Natural killer cell (primary cell): ENCODE results near the gene DMAC2L. TPM values are rescaled to one million over a fixed set of nuclear protein-coding genes. Genes with fewer than 3 reads are reported as not detected.
A peak's percentile ranks its signal among the peaks of the same experiment; 100 is the strongest.
"Not testable (repeated sequence)": the region's sequence is repeated elsewhere in the genome, so short reads cannot be mapped to it uniquely, and the experiment has no call there.

Experiments used
- ATAC-seq, 3 donors: fragments of 150-1000 bp in 2 of 3; fragments of 200-7000 bp in 1 of 3; cut with Tn5 transposase; 1 replicate in 1 of 3; 2 replicates in 2 of 3; pipeline ENCODE4 v1.10.0; 2021; ENCODE audit warnings: mild to moderate bottlenecking in 2 of 3, moderate library complexity in 2 of 3
- DNase-seq, 2 donors: peaks; one replicate each; pipeline versions ENCODE4 v3.0.0 to v3.0.0-alpha.2; 2013 to 2021; ENCODE audit warnings: mixed read lengths in 1 of 2
- H3K27ac ChIP-seq: one replicate; pipeline ENCODE4 v1.5.1; 2013; ENCODE audit warnings: mild to moderate bottlenecking, low read length
- H3K27me3 ChIP-seq: one replicate; pipeline ENCODE4 v1.6.1; 2013; ENCODE audit warnings: low read length; ENCODE audit not compliant: control insufficient read depth, insufficient read depth
- H3K36me3 ChIP-seq: one replicate; pipeline ENCODE4 v1.6.1; 2013; ENCODE audit warnings: low read length; ENCODE audit not compliant: control insufficient read depth, insufficient read depth
- H3K4me1 ChIP-seq: one replicate; pipeline ENCODE4 v1.6.1; 2013; ENCODE audit warnings: low read length; ENCODE audit not compliant: control insufficient read depth, insufficient read depth
- H3K4me3 ChIP-seq: one replicate; pipeline ENCODE4 v1.5.1; 2013; ENCODE audit warnings: low read length
- H3K9me3 ChIP-seq: one replicate; pipeline ENCODE4 v1.6.1; 2013; ENCODE audit warnings: low read length; ENCODE audit not compliant: control insufficient read depth, insufficient read depth
- H3K27ac Mint-ChIP-seq, 2 donors: one replicate each; pipeline ENCODE4 v1.8.0; 2022; ENCODE audit warnings: mild to moderate bottlenecking in 2 of 2, mixed read lengths in 2 of 2, moderate library complexity in 1 of 2
- H3K27me3 Mint-ChIP-seq, 2 donors: one replicate each; pipeline ENCODE4 v1.8.0; 2022; ENCODE audit warnings: low read depth in 2 of 2, mixed read lengths in 2 of 2
- H3K36me3 Mint-ChIP-seq: one replicate; pipeline ENCODE4 v1.8.0; 2022; ENCODE audit warnings: mixed read lengths
- H3K4me1 Mint-ChIP-seq, 2 donors: one replicate each; pipeline ENCODE4 v1.8.0; 2022; ENCODE audit warnings: mixed read lengths in 2 of 2
- H3K4me3 Mint-ChIP-seq: one replicate; pipeline ENCODE4 v1.8.0; 2022; ENCODE audit warnings: mild to moderate bottlenecking, moderate library complexity, mixed read lengths
- H3K9me3 Mint-ChIP-seq, 2 donors: one replicate each; pipeline ENCODE4 v1.8.0; 2022; ENCODE audit warnings: mixed read lengths in 2 of 2
- WGBS: methylation state at CpG from one replicate; pipeline ENCODE4 v1.1.7; 2013; ENCODE audit warnings: missing lambda C conversion rate; ENCODE audit not compliant: insufficient coverage; 5-methylcytosine and 5-hydroxymethylcytosine counted together
- intact Hi-C: fragments of 100-400 bp; cut with micrococcal nuclease; formaldehyde crosslinking; loops from one replicate; pipeline ENCODE4 v1.14.2; 2022
- total RNA-seq, 4 donors: library from RNA; stranded (reverse); fragments of 120-200 nt in 1 of 4; gene quantifications; one replicate each; pipeline versions ENCODE4 v1.2.3 to v1.2.4, GENCODE V29; 2013 to 2022
- TF ChIP-seq, protein P1 (sequence below): fragments of 200-600 bp; IDR thresholded peaks from one replicate; pipeline ENCODE4 v1.8.0; 2022; ENCODE audit warnings: antibody characterized with exemption

DMAC2L gene
- total RNA-seq, 3 donors from 2014 or later (not counting 1 experiment from before 2014, with no cell fraction given) = 24.7 to 28.7 (median 25.0) TPM

DNA sequence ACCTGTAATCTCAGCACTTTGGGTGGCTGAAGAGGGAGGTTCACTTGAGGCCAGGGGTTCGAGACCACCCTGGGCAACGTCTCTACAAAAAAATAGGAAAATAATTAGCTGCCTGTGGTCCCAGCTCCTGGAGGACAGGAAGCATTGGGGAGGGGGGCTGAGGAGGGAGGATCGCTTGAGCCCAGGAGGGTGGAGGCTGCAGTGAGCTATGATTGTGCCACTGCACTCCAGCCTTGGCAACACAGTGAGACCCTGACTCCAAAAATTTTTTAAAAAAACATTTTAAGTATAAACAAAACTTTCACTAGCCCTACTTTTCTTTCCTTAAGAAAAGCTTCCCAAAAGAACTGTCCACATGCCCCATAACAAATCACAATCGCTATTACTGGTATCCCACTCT is 1.7 kb upstream of the DMAC2L start:
- TF ChIP-seq, protein P1, sequence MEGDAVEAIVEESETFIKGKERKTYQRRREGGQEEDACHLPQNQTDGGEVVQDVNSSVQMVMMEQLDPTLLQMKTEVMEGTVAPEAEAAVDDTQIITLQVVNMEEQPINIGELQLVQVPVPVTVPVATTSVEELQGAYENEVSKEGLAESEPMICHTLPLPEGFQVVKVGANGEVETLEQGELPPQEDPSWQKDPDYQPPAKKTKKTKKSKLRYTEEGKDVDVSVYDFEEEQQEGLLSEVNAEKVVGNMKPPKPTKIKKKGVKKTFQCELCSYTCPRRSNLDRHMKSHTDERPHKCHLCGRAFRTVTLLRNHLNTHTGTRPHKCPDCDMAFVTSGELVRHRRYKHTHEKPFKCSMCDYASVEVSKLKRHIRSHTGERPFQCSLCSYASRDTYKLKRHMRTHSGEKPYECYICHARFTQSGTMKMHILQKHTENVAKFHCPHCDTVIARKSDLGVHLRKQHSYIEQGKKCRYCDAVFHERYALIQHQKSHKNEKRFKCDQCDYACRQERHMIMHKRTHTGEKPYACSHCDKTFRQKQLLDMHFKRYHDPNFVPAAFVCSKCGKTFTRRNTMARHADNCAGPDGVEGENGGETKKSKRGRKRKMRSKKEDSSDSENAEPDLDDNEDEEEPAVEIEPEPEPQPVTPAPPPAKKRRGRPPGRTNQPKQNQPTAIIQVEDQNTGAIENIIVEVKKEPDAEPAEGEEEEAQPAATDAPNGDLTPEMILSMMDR = no peak
- H3K4me1 Mint-ChIP-seq = peaks cover 27 to 32% of the 10 kb centered on the region in 2 donors
- ATAC-seq (no peak), DNase-seq (no peak)
- Histone ChIP-seq H3K27me3 (no peaks in the 10 kb centered on the region), H3K36me3 (no peaks in the 10 kb centered on the region), H3K4me3 (no peak overlapping the region), H3K27ac (no peak overlapping the region), H3K4me1 (peaks cover 18% of the 10 kb centered on the region), H3K9me3 (no peaks in the 10 kb centered on the region)
- no peak overlapping the region for H3K27ac Mint-ChIP-seq
- H3K9me3 Mint-ChIP-seq = no peaks in the 10 kb centered on the region
- H3K27me3 Mint-ChIP-seq = no peaks in the 10 kb centered on the region
- intact Hi-C loops = loop anchor here (5.0 to 10.0 kb wide), 3 partner anchors 78 to 686 kb away; partner anchors contain the start of genes MGAT2, RPL36AL and SOS2
- H3K4me3 Mint-ChIP-seq = peak overlapping the region; percentile 47
- WGBS = 98% methylated on average over 4 of the region's 4 CpGs
- no peaks in the 10 kb centered on the region for H3K36me3 Mint-ChIP-seq

DNA sequence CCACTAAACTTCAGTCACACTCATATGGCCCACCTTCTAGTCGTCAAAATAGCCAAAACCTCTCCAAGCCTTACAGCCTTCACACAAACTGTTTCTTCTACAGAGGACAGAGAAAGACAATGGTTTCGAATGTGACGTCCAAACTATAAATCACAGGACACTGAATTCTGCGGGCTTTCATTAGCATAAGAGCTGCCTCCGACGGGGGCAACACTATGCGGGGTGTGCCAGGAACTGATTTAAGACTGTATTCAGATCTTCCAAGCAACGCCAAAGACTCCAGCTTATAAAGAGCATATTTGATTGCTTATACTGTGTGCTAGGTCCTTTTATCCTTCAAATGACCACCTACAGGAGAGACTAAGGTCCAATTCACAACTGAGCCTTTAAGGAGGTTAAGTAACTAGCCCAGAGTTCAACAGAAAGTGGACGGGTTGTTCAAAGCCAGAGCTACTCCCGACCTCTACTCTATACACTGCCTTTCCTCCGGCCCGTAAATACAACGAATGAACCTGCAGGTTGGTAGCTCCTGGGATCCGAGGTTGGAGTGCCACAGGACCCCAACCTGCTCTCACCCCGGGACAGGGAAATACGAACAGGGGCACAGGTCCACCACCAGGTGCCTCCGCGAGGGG is 670 bp upstream of the DMAC2L start:
- Histone ChIP-seq H3K9me3 (no peaks in the 10 kb centered on the region), H3K27me3 (no peaks in the 10 kb centered on the region), H3K36me3 (no peaks in the 10 kb centered on the region), H3K27ac (peak overlapping the region; percentile 89), H3K4me3 (peak overlapping the region; percentile 84), H3K4me1 (peaks cover 18% of the 10 kb centered on the region)
- no peaks in the 10 kb centered on the region for H3K27me3 Mint-ChIP-seq
- WGBS = 6% methylated on average over 18 of the region's 18 CpGs
- no peak for ATAC-seq
- peaks cover 27 to 39% of the 10 kb centered on the region in 2 donors for H3K4me1 Mint-ChIP-seq
- TF ChIP-seq, protein P1 = no peak
- H3K9me3 Mint-ChIP-seq = no peaks in the 10 kb centered on the region
- intact Hi-C loops = loop anchor here (5.0 to 10.0 kb wide), 3 partner anchors 79 to 687 kb away; partner anchors contain the start of genes MGAT2, RPL36AL and SOS2
- no peaks in the 10 kb centered on the region for H3K36me3 Mint-ChIP-seq
- H3K27ac Mint-ChIP-seq = peak overlapping the region; percentile 94 to 95
- H3K4me3 Mint-ChIP-seq = peak overlapping the region; percentile 94
- DNase-seq = no peak

DNA sequence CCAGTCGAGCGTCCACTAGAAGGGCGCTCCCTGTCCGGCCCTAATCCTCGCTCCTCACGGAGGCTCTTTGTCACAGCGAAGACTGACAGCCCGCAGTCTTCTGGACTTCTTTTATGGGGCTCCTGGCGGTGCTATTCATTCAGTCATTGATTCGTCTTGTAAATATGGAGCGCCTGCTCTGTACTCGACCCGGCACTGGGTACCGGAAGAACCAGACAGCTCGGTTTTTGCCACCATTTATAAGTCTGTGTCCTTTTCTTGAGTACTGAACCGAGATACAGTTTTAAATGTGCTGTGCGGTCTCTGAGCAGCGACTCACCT is 570 bp downstream of the DMAC2L start:
- Histone ChIP-seq H3K4me3 (peak overlapping the region; percentile 84), H3K4me1 (peaks cover 18% of the 10 kb centered on the region), H3K27ac (peak overlapping the region; percentile 89), H3K27me3 (no peaks in the 10 kb centered on the region), H3K9me3 (no peaks in the 10 kb centered on the region), H3K36me3 (no peaks in the 10 kb centered on the region)
- DNase-seq (peak in 1 of 2 donors; percentile 79), ATAC-seq (peak; percentile 32 to 47 (median 35))
- Mint-ChIP-seq H3K9me3 (no peaks in the 10 kb centered on the region), H3K27me3 (no peaks in the 10 kb centered on the region), H3K36me3 (no peaks in the 10 kb centered on the region), H3K4me3 (peak overlapping the region; percentile 94), H3K4me1 (peaks cover 27 to 49% of the 10 kb centered on the region in 2 donors), H3K27ac (peak overlapping the region; percentile 94 to 95)
- WGBS = 3% methylated on average over 18 of the region's 18 CpGs
- TF ChIP-seq, protein P1 = no peak
- intact Hi-C loops = loop anchor here (1.0 to 10.0 kb wide), 5 partner anchors 9 to 688 kb away; partner anchors contain the start of genes MAP4K5, MGAT2, RPL36AL and SOS2

DNA sequence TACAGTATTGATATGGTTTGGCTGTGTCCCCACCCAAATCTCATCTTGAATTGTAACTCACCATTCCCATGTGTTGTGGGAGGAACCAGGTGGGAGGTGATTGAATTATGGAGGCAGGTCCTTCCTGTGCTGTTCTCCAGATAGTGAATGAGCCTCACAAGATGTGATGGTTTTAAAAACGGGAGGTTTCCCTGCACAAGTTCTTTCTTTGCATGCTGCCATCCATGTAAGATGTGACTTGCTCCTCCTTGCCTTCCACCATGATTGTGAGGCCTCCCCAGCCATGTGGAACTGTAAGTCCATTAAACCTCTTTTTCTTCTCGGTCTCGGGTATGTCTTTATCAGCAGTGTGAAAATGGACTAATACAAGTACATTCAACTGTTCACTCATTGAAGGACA is 2.0 kb downstream of the DMAC2L start:
- H3K36me3 ChIP-seq, H3K27me3 ChIP-seq, DNase-seq, H3K9me3 Mint-ChIP-seq, H3K9me3 ChIP-seq, H3K27ac ChIP-seq, H3K27me3 Mint-ChIP-seq, H3K4me3 ChIP-seq, ATAC-seq, H3K36me3 Mint-ChIP-seq: not testable (repeated sequence)
- peaks cover 18% of the 10 kb centered on the region for H3K4me1 ChIP-seq
- WGBS = 100% methylated on average over 3 of the region's 3 CpGs
- peak overlapping the region; percentile 94 for H3K4me3 Mint-ChIP-seq
- H3K27ac Mint-ChIP-seq = peak overlapping the region in 1 of 2 donors; percentile 94
- intact Hi-C loops = loop anchor here (5.0 to 10.0 kb wide), 3 partner anchors 82 to 689 kb away; partner anchors contain the start of genes MGAT2, RPL36AL and SOS2
- H3K4me1 Mint-ChIP-seq = peaks cover 30 to 49% of the 10 kb centered on the region in 2 donors
